Neural cell (in vitro differentiated cells): ENCODE results near the gene TAF8. TPM values are rescaled to one million over a fixed set of nuclear protein-coding genes. Genes with fewer than 3 reads are reported as not detected.

ENCODE experiments used
- H2AFZ ChIP-seq: fragments of 200-600, 300-800 bp; sonication (generic), shearing (Covaris generic); 2 replicates; pipeline ENCODE4 v1.6.0; 2014; ENCODE audit warnings: low read depth, mild to moderate bottlenecking, antibody characterized with exemption, low read length, moderate library complexity
- H3F3A ChIP-seq: fragments of 200-600 bp; shearing (Covaris generic); 2 replicates; pipeline ENCODE4 v1.6.1; 2016; ENCODE audit warnings: mild to moderate bottlenecking, moderate library complexity, mixed read lengths, antibody characterized with exemption, low read length; ENCODE audit not compliant: insufficient read depth, poor library complexity, severe bottlenecking
- H3K27ac ChIP-seq: fragments of 200-600, 300-800 bp; sonication (generic), shearing (Covaris generic); 2 replicates; pipeline ENCODE4 v1.5.1; 2014; ENCODE audit warnings: mild to moderate bottlenecking, low read length, moderate library complexity
- H3K27me3 ChIP-seq: fragments of 300-800, 200-600 bp; sonication (generic), shearing (Covaris generic); 2 replicates; pipeline ENCODE4 v1.6.0; 2014; ENCODE audit warnings: mild to moderate bottlenecking, low read depth, low read length, moderate library complexity; ENCODE audit not compliant: insufficient read depth
- H3K36me3 ChIP-seq: fragments of 300-800, 200-600 bp; sonication (generic), shearing (Covaris generic); 2 replicates; pipeline ENCODE4 v1.5.1; 2014; ENCODE audit warnings: mild to moderate bottlenecking, antibody characterized with exemption, low read length, moderate library complexity; ENCODE audit not compliant: insufficient read depth
- H3K4me2 ChIP-seq: fragments of 300-800, 200-600 bp; sonication (generic), shearing (Covaris generic); 2 replicates; pipeline ENCODE4 v1.6.0; 2014; ENCODE audit warnings: mild to moderate bottlenecking, low read length
- H3K4me3 ChIP-seq: fragments of 300-800, 200-600 bp; sonication (generic), shearing (Covaris generic); 2 replicates; pipeline ENCODE4 v1.5.1; 2014; ENCODE audit warnings: mild to moderate bottlenecking, low read length, moderate library complexity
- H3K79me2 ChIP-seq: fragments of 200-600 bp; shearing (Covaris generic); replicated peaks from 2 replicates; pipeline ENCODE4 v1.6.0; 2014; ENCODE audit warnings: mild to moderate bottlenecking, low read length, moderate library complexity; ENCODE audit not compliant: insufficient read depth
- H3K9ac ChIP-seq: fragments of 300-800, 200-600 bp; sonication (generic), shearing (Covaris generic); 2 replicates; pipeline ENCODE4 v1.6.1; 2016; ENCODE audit warnings: mild to moderate bottlenecking, low read length, mixed read lengths
- H3K9me2 ChIP-seq: fragments of 200-600 bp; shearing (Covaris generic); 2 replicates; pipeline ENCODE4 v1.6.1; 2016; ENCODE audit warnings: mild to moderate bottlenecking, low read length, mixed read lengths; ENCODE audit not compliant: insufficient read depth
- H3K9me3 ChIP-seq: fragments of 200-600, 300-800 bp; sonication (generic), shearing (Covaris generic); 2 replicates; pipeline ENCODE4 v1.6.1; 2016; ENCODE audit warnings: mild to moderate bottlenecking, mixed run types, low read length, moderate library complexity, mixed read lengths
- H4K20me1 ChIP-seq: fragments of 200-600 bp; shearing (Covaris generic); 2 replicates; pipeline ENCODE4 v1.6.1; 2016; ENCODE audit warnings: mild to moderate bottlenecking, mixed run types; ENCODE audit not compliant: insufficient read depth
- EP300 ChIP-seq: fragments of 450-650 bp; conservative IDR thresholded peaks from 2 replicates; pipeline ENCODE4 v1.6.1; 2014; ENCODE audit warnings: antibody characterized with exemption, mild to moderate bottlenecking, moderate library complexity; ENCODE audit not compliant: poor library complexity, severe bottlenecking
- EZH2 ChIP-seq: fragments of 200-600, 300-800 bp; shearing (Covaris generic), sonication (generic); IDR thresholded peaks from 2 replicates; pipeline ENCODE4 v1.6.1; 2014; ENCODE audit warnings: antibody characterized with exemption, low read length, borderline replicate concordance, mild to moderate bottlenecking; ENCODE audit not compliant: insufficient read depth, poor library complexity, severe bottlenecking
- MXI1 ChIP-seq: fragments of 450-650 bp; conservative IDR thresholded peaks from 2 replicates; pipeline ENCODE4 v1.6.1; 2014; ENCODE audit warnings: antibody characterized with exemption, mild to moderate bottlenecking; ENCODE audit not compliant: poor library complexity, severe bottlenecking
- POLR2AphosphoS5 ChIP-seq: IDR thresholded peaks from 2 replicates; pipeline ENCODE4 v1.6.1; 2012
- RAD21 ChIP-seq: fragments of 450-650 bp; conservative IDR thresholded peaks from 2 replicates; pipeline ENCODE4 v1.6.1; 2014; ENCODE audit warnings: antibody characterized with exemption, mild to moderate bottlenecking, moderate library complexity
- TAF1 ChIP-seq: IDR thresholded peaks from 2 replicates; pipeline ENCODE4 v1.6.1; 2012; ENCODE audit warnings: low read depth
- polyA plus RNA-seq: library from polyadenylated mRNA; depleted of rRNA; stranded (reverse); fragments of >200 nt; gene quantifications from 2 replicates; pipeline ENCODE4 v1.2.3, GENCODE V29; 2014
- TF ChIP-seq, protein P1 (sequence below): fragments of 450-650 bp; IDR thresholded peaks from 2 replicates; pipeline ENCODE4 v1.5.1; 2014; ENCODE audit warnings: antibody characterized with exemption, mild to moderate bottlenecking, moderate library complexity; ENCODE audit not compliant: poor library complexity, severe bottlenecking
- TF ChIP-seq, protein P2 (sequence below): IDR thresholded peaks from 2 replicates; pipeline ENCODE4 v1.6.1; 2012; ENCODE audit warnings: borderline replicate concordance

TAF8 gene
- polyA plus RNA-seq, 1 donor from 2014 or later: 5.1 TPM

DNA sequence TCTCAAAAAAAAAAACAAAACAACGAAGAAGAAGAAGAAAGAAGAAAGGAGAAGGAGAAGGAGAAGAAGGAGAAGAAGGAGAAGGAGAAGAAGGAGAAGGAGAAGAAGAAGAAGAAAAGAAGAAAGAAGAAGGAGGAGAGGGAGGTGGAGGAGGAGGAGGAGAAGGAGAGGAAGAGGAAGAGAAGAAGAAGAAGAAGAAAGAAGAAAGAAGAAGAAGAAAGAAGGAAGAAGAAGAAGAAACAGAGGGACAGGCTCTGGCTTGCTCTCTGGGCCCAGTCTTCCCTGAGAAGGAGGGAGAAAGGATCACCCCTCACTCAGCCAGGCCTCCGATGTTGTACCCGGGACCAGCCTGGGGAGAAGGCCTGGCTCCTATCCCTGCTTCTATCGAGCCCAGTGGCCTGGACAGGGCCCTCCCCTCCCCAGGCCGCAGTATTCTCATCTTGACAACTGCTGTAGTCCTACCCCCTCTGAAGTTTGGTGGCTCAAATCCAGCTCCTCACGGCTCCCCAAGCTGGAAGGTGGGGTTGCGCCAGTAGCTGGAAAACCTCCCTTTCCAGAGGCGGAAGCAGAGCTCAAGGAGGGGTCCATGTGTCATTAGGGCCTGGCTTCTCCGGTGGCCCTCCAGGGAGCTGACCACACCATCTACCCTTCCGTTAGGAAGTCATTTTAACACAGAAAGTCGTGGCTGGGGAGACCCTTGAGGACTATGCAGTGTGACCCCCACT lies 73.2 kb downstream of the TAF8 start:
- H4K20me1 ChIP-seq: no peaks in the 10 kb centered on the region
- TF ChIP-seq, protein P1, sequence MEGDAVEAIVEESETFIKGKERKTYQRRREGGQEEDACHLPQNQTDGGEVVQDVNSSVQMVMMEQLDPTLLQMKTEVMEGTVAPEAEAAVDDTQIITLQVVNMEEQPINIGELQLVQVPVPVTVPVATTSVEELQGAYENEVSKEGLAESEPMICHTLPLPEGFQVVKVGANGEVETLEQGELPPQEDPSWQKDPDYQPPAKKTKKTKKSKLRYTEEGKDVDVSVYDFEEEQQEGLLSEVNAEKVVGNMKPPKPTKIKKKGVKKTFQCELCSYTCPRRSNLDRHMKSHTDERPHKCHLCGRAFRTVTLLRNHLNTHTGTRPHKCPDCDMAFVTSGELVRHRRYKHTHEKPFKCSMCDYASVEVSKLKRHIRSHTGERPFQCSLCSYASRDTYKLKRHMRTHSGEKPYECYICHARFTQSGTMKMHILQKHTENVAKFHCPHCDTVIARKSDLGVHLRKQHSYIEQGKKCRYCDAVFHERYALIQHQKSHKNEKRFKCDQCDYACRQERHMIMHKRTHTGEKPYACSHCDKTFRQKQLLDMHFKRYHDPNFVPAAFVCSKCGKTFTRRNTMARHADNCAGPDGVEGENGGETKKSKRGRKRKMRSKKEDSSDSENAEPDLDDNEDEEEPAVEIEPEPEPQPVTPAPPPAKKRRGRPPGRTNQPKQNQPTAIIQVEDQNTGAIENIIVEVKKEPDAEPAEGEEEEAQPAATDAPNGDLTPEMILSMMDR: no peak
- TF ChIP-seq RAD21 (no peak), EZH2 (no peak), EP300 (no peak), MXI1 (no peak), TAF1 (no peak)
- TF ChIP-seq, protein P2, sequence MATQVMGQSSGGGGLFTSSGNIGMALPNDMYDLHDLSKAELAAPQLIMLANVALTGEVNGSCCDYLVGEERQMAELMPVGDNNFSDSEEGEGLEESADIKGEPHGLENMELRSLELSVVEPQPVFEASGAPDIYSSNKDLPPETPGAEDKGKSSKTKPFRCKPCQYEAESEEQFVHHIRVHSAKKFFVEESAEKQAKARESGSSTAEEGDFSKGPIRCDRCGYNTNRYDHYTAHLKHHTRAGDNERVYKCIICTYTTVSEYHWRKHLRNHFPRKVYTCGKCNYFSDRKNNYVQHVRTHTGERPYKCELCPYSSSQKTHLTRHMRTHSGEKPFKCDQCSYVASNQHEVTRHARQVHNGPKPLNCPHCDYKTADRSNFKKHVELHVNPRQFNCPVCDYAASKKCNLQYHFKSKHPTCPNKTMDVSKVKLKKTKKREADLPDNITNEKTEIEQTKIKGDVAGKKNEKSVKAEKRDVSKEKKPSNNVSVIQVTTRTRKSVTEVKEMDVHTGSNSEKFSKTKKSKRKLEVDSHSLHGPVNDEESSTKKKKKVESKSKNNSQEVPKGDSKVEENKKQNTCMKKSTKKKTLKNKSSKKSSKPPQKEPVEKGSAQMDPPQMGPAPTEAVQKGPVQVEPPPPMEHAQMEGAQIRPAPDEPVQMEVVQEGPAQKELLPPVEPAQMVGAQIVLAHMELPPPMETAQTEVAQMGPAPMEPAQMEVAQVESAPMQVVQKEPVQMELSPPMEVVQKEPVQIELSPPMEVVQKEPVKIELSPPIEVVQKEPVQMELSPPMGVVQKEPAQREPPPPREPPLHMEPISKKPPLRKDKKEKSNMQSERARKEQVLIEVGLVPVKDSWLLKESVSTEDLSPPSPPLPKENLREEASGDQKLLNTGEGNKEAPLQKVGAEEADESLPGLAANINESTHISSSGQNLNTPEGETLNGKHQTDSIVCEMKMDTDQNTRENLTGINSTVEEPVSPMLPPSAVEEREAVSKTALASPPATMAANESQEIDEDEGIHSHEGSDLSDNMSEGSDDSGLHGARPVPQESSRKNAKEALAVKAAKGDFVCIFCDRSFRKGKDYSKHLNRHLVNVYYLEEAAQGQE: no peak
- no peaks in the 10 kb centered on the region for H3K36me3 ChIP-seq
- H3K4me3 ChIP-seq: no peak overlapping the region
- H3F3A ChIP-seq: no peaks in the 10 kb centered on the region
- no peaks in the 10 kb centered on the region for H3K9me3 ChIP-seq
- H3K9me2 ChIP-seq: no peaks in the 10 kb centered on the region
- no peak overlapping the region for H3K4me2 ChIP-seq
- no peak overlapping the region for H2AFZ ChIP-seq
- H3K9ac ChIP-seq: no peak overlapping the region
- no peaks in the 10 kb centered on the region for H3K79me2 ChIP-seq
- H3K27ac ChIP-seq: no peak overlapping the region
- H3K27me3 ChIP-seq: no peaks in the 10 kb centered on the region

DNA sequence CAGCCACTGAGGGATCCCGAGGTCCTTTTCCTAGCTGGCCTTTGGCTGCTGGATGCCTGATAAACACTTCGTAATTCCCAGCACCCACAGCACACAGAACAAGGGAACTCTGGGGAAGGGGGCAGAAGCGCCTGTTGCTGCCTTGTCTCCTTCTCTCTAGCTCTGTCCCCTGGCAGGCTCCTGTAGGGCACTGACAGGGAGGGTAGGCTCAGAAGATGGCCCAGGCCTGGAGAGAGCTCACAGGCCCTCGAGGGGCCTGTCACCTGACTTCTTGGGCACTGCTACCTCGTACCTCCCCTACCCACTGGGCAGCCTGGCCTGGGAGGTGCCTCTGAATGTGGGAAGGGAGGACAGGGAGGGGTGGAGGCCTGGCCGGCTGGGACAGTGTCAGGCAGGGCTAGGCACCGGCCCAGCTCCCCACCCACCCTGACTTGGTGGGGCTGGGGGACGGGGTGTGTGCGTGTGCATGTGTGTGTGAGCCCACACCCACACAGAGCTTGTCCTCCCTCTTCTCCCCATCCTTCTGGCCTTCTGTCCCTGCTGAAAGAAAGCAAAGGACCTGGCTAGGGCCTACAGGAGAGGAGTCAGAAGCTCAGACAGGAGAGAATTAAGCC lies 74.0 kb downstream of the TAF8 start:
- no peaks in the 10 kb centered on the region for H3F3A ChIP-seq
- no peaks in the 10 kb centered on the region for H3K79me2 ChIP-seq
- TF ChIP-seq, protein P1: no peak
- TF ChIP-seq POLR2AphosphoS5 (no peak), MXI1 (no peak), RAD21 (no peak), EZH2 (no peak), EP300 (no peak)
- TF ChIP-seq, protein P2: no peak
- H3K36me3 ChIP-seq: no peaks in the 10 kb centered on the region
- no peak overlapping the region for H3K27ac ChIP-seq
- H3K9me2 ChIP-seq: no peaks in the 10 kb centered on the region
- H3K4me2 ChIP-seq: no peak overlapping the region
- no peak overlapping the region for H3K9ac ChIP-seq
- H2AFZ ChIP-seq: no peak overlapping the region
- H4K20me1 ChIP-seq: no peaks in the 10 kb centered on the region
- H3K4me3 ChIP-seq: no peak overlapping the region
- no peaks in the 10 kb centered on the region for H3K27me3 ChIP-seq
- no peaks in the 10 kb centered on the region for H3K9me3 ChIP-seq
